MM.1S (cell line): ENCODE data around the gene LDHA.

Experiments
- EZH2 ChIP-seq: fragments of 300-600 bp; sonication (generic); optimal IDR thresholded peaks from 2 replicates; pipeline ENCODE3; 2017; ENCODE audit warnings: low read depth, mild to moderate bottlenecking, antibody characterized with exemption, low read length, mixed read lengths
- EZH2phosphoT487 ChIP-seq: fragments of 300-600 bp; sonication (generic); IDR thresholded peaks from 2 replicates; pipeline ENCODE4 v1.6.1; 2018; ENCODE audit warnings: antibody characterized with exemption, low read length
- TF ChIP-seq, protein P1 (sequence below): fragments of 300-600 bp; sonication (generic); IDR thresholded peaks from 2 replicates; pipeline ENCODE4 v1.5.1; 2016; ENCODE audit warnings: antibody characterized with exemption, low read length, mixed read lengths

- TF ChIP-seq, protein P1, sequence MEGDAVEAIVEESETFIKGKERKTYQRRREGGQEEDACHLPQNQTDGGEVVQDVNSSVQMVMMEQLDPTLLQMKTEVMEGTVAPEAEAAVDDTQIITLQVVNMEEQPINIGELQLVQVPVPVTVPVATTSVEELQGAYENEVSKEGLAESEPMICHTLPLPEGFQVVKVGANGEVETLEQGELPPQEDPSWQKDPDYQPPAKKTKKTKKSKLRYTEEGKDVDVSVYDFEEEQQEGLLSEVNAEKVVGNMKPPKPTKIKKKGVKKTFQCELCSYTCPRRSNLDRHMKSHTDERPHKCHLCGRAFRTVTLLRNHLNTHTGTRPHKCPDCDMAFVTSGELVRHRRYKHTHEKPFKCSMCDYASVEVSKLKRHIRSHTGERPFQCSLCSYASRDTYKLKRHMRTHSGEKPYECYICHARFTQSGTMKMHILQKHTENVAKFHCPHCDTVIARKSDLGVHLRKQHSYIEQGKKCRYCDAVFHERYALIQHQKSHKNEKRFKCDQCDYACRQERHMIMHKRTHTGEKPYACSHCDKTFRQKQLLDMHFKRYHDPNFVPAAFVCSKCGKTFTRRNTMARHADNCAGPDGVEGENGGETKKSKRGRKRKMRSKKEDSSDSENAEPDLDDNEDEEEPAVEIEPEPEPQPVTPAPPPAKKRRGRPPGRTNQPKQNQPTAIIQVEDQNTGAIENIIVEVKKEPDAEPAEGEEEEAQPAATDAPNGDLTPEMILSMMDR: no peak
- TF ChIP-seq EZH2: no peak
- TF ChIP-seq EZH2phosphoT487: no peak
Observed at GRCh38 chr11:18408558-18409291, 14.4 kb downstream of the LDHA start.
